Measurements from ENCODE around the gene CDK14.

The CDK14 gene

DNA sequence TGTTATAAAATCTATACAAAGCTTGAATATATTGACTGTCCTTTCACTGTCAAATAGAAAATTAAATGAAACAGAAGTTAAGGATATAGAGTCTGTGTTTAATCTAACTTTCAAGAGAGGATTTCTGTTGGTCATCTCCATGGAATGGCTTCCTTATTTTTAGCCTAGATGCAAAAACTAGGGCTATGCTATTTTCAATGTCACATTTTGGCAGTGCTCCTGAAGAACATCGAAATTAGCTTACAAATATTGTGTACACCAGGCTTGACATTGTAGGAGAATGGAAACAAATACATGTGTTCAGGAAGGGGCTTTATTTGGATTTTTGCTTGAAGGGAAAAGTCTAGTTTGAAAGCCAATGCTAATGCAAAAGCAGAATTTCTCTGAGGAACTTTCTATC, 295.4 kb downstream of the CDK14 start:
- TF ChIP-seq EGR1 (IDR thresholded peaks at IDR 0.05) (no peak), USF1 (IDR thresholded peaks at IDR 0.05) (no peak), RAD21 (IDR thresholded peaks at IDR 0.05; ENCODE audit: low read depth) (no peak), CEBPB (IDR thresholded peaks at IDR 0.05) (no peak), TCF12 (IDR thresholded peaks at IDR 0.05; ENCODE audit: low read depth) (no peak), TAF1 (IDR thresholded peaks at IDR 0.05; ENCODE audit: low read depth) (no peak), FOXM1 (IDR thresholded peaks at IDR 0.05; ENCODE audit: borderline replicate concordance, low read depth) (no peak), TEAD4 (IDR thresholded peaks at IDR 0.05) (no peak), CREB1 (IDR thresholded peaks at IDR 0.05; ENCODE audit: low read depth) (no peak), YY1 (IDR thresholded peaks at IDR 0.05; ENCODE audit: low read depth) (no peak), MAX (IDR thresholded peaks at IDR 0.05) (no peak), REST (IDR thresholded peaks at IDR 0.05; ENCODE audit: low read depth) (no peak), NFIC (IDR thresholded peaks at IDR 0.05) (no peak), EP300 (IDR thresholded peaks at IDR 0.05; ENCODE audit: borderline replicate concordance) (no peak), ZBTB7A (IDR thresholded peaks at IDR 0.05; ENCODE audit: low read depth) (no peak)

DNA sequence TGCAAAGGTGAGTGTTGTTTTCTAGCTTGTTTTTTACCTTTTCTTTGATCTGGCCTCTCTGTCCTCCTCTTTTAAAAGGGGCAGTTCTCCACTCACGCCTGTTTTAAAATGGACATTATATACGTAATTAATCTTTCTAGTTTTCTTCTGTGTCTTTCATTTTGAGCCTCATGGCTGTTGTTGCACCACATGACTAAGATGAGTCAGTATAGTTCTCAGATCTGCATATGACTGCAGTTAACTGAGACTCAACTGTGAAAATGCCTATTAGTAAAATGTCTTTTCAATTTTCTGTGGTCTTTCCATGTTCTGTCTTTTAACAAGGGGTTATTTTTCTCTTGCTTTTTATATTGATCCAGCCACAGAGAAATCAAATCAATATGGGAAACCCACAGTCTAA, 296.1 kb downstream of the CDK14 start:
- TF ChIP-seq REST (IDR thresholded peaks at IDR 0.05; ENCODE audit: low read depth) (no peak), TCF12 (IDR thresholded peaks at IDR 0.05; ENCODE audit: low read depth) (no peak), EP300 (IDR thresholded peaks at IDR 0.05; ENCODE audit: borderline replicate concordance) (no peak), USF1 (IDR thresholded peaks at IDR 0.05) (no peak), MAX (IDR thresholded peaks at IDR 0.05) (no peak), EGR1 (IDR thresholded peaks at IDR 0.05) (no peak), TAF1 (IDR thresholded peaks at IDR 0.05; ENCODE audit: low read depth) (no peak), YY1 (IDR thresholded peaks at IDR 0.05; ENCODE audit: low read depth) (no peak), FOXM1 (IDR thresholded peaks at IDR 0.05; ENCODE audit: borderline replicate concordance, low read depth) (no peak), CREB1 (IDR thresholded peaks at IDR 0.05; ENCODE audit: low read depth) (no peak)

DNA sequence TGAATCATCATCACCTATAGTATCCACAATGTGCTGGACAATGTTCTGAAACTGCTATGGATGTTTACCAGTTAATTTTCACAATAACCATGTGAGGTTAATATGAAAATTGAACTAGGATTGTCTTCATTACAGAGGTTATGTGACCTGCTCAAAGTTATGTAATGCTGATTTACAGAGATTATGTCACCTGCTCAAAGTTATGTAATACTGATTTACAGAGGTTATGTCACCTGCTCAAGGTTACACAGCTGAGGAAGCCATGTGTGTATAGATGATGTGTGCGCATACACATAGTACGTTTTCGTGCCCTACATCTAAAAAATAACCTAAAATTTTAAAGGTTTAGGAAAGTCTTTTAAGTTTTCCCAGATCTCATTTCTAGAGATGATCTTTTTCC, 298.0 kb downstream of the CDK14 start:
- TF ChIP-seq REST (IDR thresholded peaks at IDR 0.05; ENCODE audit: low read depth) (no peak), TEAD4 (IDR thresholded peaks at IDR 0.05) (no peak), YY1 (IDR thresholded peaks at IDR 0.05; ENCODE audit: low read depth) (no peak), CREB1 (IDR thresholded peaks at IDR 0.05; ENCODE audit: low read depth) (no peak), EGR1 (IDR thresholded peaks at IDR 0.05) (no peak), USF1 (IDR thresholded peaks at IDR 0.05) (no peak), TAF1 (IDR thresholded peaks at IDR 0.05; ENCODE audit: low read depth) (no peak), FOXM1 (IDR thresholded peaks at IDR 0.05; ENCODE audit: borderline replicate concordance, low read depth) (no peak), TCF12 (IDR thresholded peaks at IDR 0.05; ENCODE audit: low read depth) (no peak), NFIC (IDR thresholded peaks at IDR 0.05) (no peak), CEBPB (IDR thresholded peaks at IDR 0.05) (no peak)

DNA sequence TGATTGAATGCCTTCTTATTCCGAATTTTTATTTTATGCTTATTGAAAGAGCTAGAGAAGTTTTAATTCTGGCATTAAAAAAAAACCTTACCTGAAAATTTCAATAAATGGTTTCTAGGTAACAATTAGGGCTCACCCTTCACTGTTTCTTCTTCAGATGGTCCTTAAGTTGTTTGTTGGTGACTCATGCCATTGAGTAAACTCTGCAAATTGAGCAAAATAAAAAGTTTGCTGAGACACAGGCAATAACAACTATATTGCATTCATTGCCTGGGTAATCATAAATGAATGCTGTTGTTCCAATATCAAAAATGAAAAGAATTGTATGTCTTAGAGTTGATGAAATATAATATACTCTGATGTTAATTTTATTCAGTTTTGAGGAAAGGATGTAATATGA, 300.3 kb downstream of the CDK14 start:
- TF ChIP-seq CEBPB (IDR thresholded peaks at IDR 0.05) (no peak), TAF1 (IDR thresholded peaks at IDR 0.05; ENCODE audit: low read depth) (no peak), NFIC (IDR thresholded peaks at IDR 0.05) (no peak), EGR1 (IDR thresholded peaks at IDR 0.05) (no peak), YY1 (IDR thresholded peaks at IDR 0.05; ENCODE audit: low read depth) (no peak), TEAD4 (IDR thresholded peaks at IDR 0.05) (no peak), CREB1 (IDR thresholded peaks at IDR 0.05; ENCODE audit: low read depth) (no peak), MAX (IDR thresholded peaks at IDR 0.05) (no peak), FOXM1 (IDR thresholded peaks at IDR 0.05; ENCODE audit: borderline replicate concordance, low read depth) (no peak), EP300 (IDR thresholded peaks at IDR 0.05; ENCODE audit: borderline replicate concordance) (no peak), RAD21 (IDR thresholded peaks at IDR 0.05; ENCODE audit: low read depth) (no peak), TCF12 (IDR thresholded peaks at IDR 0.05; ENCODE audit: low read depth) (no peak), USF1 (IDR thresholded peaks at IDR 0.05) (no peak), REST (IDR thresholded peaks at IDR 0.05; ENCODE audit: low read depth) (no peak), ZBTB7A (IDR thresholded peaks at IDR 0.05; ENCODE audit: low read depth) (no peak)
